Endothelial cell of umbilical vein (primary cell): Measurements from ENCODE around the gene OR8B12. TPM values are rescaled to one million over a fixed set of nuclear protein-coding genes. Genes with fewer than 3 reads are reported as not detected.

Source experiments
- BruUV-seq: library from RNA; stranded (reverse); fragments of 400-500 nt; replicated peaks from 2 replicates; lab custom pipeline; 2021; lab: Mats Ljungman, UMichigan
- CTCF ChIA-PET: fragments of 300-600, 350-600 bp; sonication (Branson Sonifier 250); formaldehyde crosslinking; loops from one replicate; lab custom pipeline; 2021; ENCODE audit warnings: antibody characterized with exemption, inconsistent platforms; lab: Charles Lee
- POLR2A ChIA-PET: fragments of 300-600, 350-600 bp; sonication (Branson Sonifier 250); formaldehyde crosslinking; loops from one replicate; lab custom pipeline; 2021; ENCODE audit warnings: antibody characterized with exemption, inconsistent platforms; lab: Charles Lee
- DNase-seq: peaks from one replicate; pipeline ENCODE4 v3.0.0-alpha.2; 2011; ENCODE audit warnings: low read depth, low spot score
- FAIRE-seq: peaks from 2 replicates; lab custom pipeline; 2011; peaks lifted over from hg19 to GRCh38; lab: Jason Lieb, UNC
- H2AFZ ChIP-seq: 2 replicates; pipeline ENCODE4 v1.6.0; 2012; ENCODE audit warnings: low read depth, low read length, control low read depth, inconsistent platforms
- H3K27ac ChIP-seq: 2 replicates; pipeline ENCODE4 v1.5.1; 2011; ENCODE audit warnings: low read depth, mild to moderate bottlenecking, control low read depth, low read length, moderate library complexity; ENCODE audit not compliant: insufficient read depth
- H3K27me3 ChIP-seq, 2 experiments: 2 replicates each; pipeline versions ENCODE4 v1.6.0 to v1.6.1; 2011; ENCODE audit warnings: low read length in 2 of 2, mixed read lengths in 1 of 2; ENCODE audit not compliant: control insufficient read depth in 2 of 2, insufficient read depth in 2 of 2
- H3K36me3 ChIP-seq, 2 experiments: 2 replicates in 1 of 2; 3 replicates in 1 of 2; pipeline ENCODE4 v1.5.1; 2011; ENCODE audit warnings: low read length in 2 of 2, mild to moderate bottlenecking in 1 of 2, moderate library complexity in 1 of 2; ENCODE audit not compliant: control insufficient read depth in 2 of 2, insufficient read depth in 2 of 2; ENCODE audit errors: extremely low read depth in 1 of 2
- H3K4me1 ChIP-seq: 3 replicates; pipeline ENCODE4 v1.5.1; 2011; ENCODE audit warnings: mild to moderate bottlenecking, low read length; ENCODE audit not compliant: control insufficient read depth, insufficient read depth; ENCODE audit errors: extremely low read depth
- H3K4me2 ChIP-seq: 2 replicates; pipeline ENCODE4 v1.6.1; 2011; ENCODE audit warnings: low read length, control low read depth, mixed read lengths; ENCODE audit not compliant: insufficient read depth
- H3K4me3 ChIP-seq, 3 experiments: fragments of 200-600 bp in 1 of 3; sonication (generic), shearing (Covaris generic) in 1 of 3; replicated peaks in 1 of 3; 2 replicates each; pipeline ENCODE4 v1.5.1; 2011 to 2016; ENCODE audit warnings: control low read depth in 3 of 3, low read length in 3 of 3, mild to moderate bottlenecking in 2 of 3, inconsistent platforms in 1 of 3, low read depth in 1 of 3, moderate library complexity in 1 of 3; ENCODE audit not compliant: insufficient read depth in 1 of 3
- H3K79me2 ChIP-seq: 2 replicates; pipeline ENCODE4 v1.6.0; 2012; ENCODE audit warnings: low read length, inconsistent platforms; ENCODE audit not compliant: control insufficient read depth, insufficient read depth
- H3K9ac ChIP-seq: replicated peaks from 2 replicates; pipeline ENCODE3; 2011; ENCODE audit warnings: low read length, control low read depth; ENCODE audit not compliant: insufficient read depth; ENCODE audit errors: extremely low read depth
- H3K9me1 ChIP-seq: replicated peaks from 3 replicates; pipeline ENCODE4 v1.6.0; 2011; ENCODE audit warnings: mild to moderate bottlenecking, low read length; ENCODE audit not compliant: control insufficient read depth, insufficient read depth; ENCODE audit errors: extremely low read depth
- H3K9me3 ChIP-seq: replicated peaks from 2 replicates; pipeline ENCODE4 v1.5.1; 2012; ENCODE audit warnings: low read length, inconsistent platforms; ENCODE audit not compliant: control insufficient read depth, insufficient read depth
- H4K20me1 ChIP-seq: replicated peaks from 2 replicates; pipeline ENCODE3; 2011; ENCODE audit warnings: mild to moderate bottlenecking, low read length; ENCODE audit not compliant: control insufficient read depth, insufficient read depth; ENCODE audit errors: extremely low read depth
- EZH2 ChIP-seq: IDR thresholded peaks from 2 replicates; pipeline ENCODE4 v1.6.1; 2012; ENCODE audit warnings: borderline replicate concordance, low read depth, mild to moderate bottlenecking, moderate library complexity, low read length, inconsistent platforms; ENCODE audit not compliant: severe bottlenecking
- FOS ChIP-seq: IDR thresholded peaks from 2 replicates; pipeline ENCODE4 v1.6.1; 2011; ENCODE audit warnings: mild to moderate bottlenecking, low read length, moderate library complexity, borderline replicate concordance; ENCODE audit not compliant: insufficient read depth
- GATA2 ChIP-seq: IDR thresholded peaks from 2 replicates; pipeline ENCODE4 v1.7.0; 2011; ENCODE audit warnings: low read depth, mild to moderate bottlenecking, moderate library complexity, mixed read lengths, low read length; ENCODE audit not compliant: insufficient read length, insufficient read depth
- JUN ChIP-seq: IDR thresholded peaks from 2 replicates; pipeline ENCODE4 v1.6.1; 2011; ENCODE audit warnings: borderline replicate concordance, low read depth; ENCODE audit not compliant: insufficient read length, insufficient read depth
- MYC ChIP-seq: IDR thresholded peaks from one replicate; pipeline ENCODE4 v1.6.1; 2011; ENCODE audit warnings: mild to moderate bottlenecking, low read depth, low read length
- POLR2A ChIP-seq: IDR thresholded peaks from 2 replicates; pipeline ENCODE4 v1.6.1; 2012; ENCODE audit warnings: low read depth, mild to moderate bottlenecking, control low read depth, low read length
- POLR2AphosphoS5 ChIP-seq: IDR thresholded peaks from 2 replicates; pipeline ENCODE4 v1.6.1; 2012; ENCODE audit warnings: low read depth, mild to moderate bottlenecking, control low read depth, low read length, moderate library complexity; ENCODE audit not compliant: insufficient read depth
- dilution Hi-C: fragments of 300-500 bp; cut with MboI; formaldehyde crosslinking; loops from one replicate; pipeline ENCODE4 v1.15.0; 2019; ENCODE audit warnings: low sequenced_read_pairs; ENCODE audit not compliant: extremely low pct_ligation_motif_present
- intact Hi-C: fragments of 100-400 bp; cut with micrococcal nuclease; formaldehyde crosslinking; loops from one replicate; pipeline ENCODE4 v1.10.0; 2022
- polyA plus RNA-seq, 4 experiments: library from polyadenylated mRNA; depleted of rRNA in 3 of 4; stranded (reverse) in 3 of 4; unstranded in 1 of 4; fragments of >200 nt; gene quantifications; 2 replicates each; pipeline versions ENCODE4 v1.2.1 to v1.2.3, GENCODE V29; 2011 to 2012; ENCODE audit warnings: missing spikeins in 1 of 4
- total RNA-seq: library from RNA; stranded (reverse); gene quantifications from 2 replicates; pipeline ENCODE4 v1.2.3, GENCODE V29; 2021
- TF ChIP-seq, protein P1 (sequence below): IDR thresholded peaks from 2 replicates; pipeline ENCODE4 v1.6.1; 2011; ENCODE audit not compliant: insufficient read depth, insufficient read length
- TF ChIP-seq, protein P2 (sequence below), 2 donors: IDR thresholded peaks; 1 replicate in 1 of 2; 2 replicates in 1 of 2; pipeline ENCODE4 v1.5.1; 2011; ENCODE audit warnings: low read length in 2 of 2, mild to moderate bottlenecking in 2 of 2, moderate library complexity in 2 of 2, control low read depth in 1 of 2, inconsistent platforms in 1 of 2, low read depth in 1 of 2; ENCODE audit not compliant: insufficient read depth in 1 of 2; ENCODE audit errors: extremely low read depth in 1 of 2

Gene OR8B12
- total and polyA plus RNA-seq, 2 donors (not counting 3 experiments of a cell fraction or from before 2014, with no cell fraction given): not detected

DNA sequence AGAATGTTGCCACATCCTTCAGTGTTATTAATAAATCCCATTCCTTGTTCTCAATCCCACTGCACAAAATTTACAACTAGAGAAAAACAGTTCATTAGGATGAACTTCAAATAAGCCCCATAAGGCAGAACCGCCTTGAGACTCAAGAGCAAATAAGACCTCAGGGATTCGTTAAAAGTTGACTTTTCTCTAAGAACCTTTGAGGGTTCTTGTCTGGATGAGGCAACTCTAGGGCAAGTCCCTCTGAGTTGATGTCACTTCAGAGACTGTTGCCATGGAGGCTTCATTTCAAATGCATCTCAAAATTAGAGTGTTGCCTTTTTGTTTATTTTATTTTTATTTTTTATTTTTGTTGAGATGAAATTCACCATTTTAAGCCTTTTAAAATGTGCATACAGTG is 48.0 kb upstream of the OR8B12 start:
- no peaks in the 10 kb centered on the region for H3K4me1 ChIP-seq
- no peaks in the 10 kb centered on the region for H3K36me3 ChIP-seq
- POLR2A ChIA-PET: no interaction called here
- no peak for FAIRE-seq
- H3K27ac ChIP-seq: no peak overlapping the region
- H3K9me3 ChIP-seq: no peaks in the 10 kb centered on the region
- no TSS peak for BruUV-seq
- no peaks in the 10 kb centered on the region for H3K79me2 ChIP-seq
- H3K9ac ChIP-seq: no peak overlapping the region
- no peaks in the 10 kb centered on the region for H3K9me1 ChIP-seq
- TF ChIP-seq JUN: no peak
- TF ChIP-seq GATA2: no peak
- TF ChIP-seq, protein P1, sequence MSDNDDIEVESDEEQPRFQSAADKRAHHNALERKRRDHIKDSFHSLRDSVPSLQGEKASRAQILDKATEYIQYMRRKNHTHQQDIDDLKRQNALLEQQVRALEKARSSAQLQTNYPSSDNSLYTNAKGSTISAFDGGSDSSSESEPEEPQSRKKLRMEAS: no peak
- no peak for TF ChIP-seq POLR2A
- TF ChIP-seq MYC: no peak
- no peak for TF ChIP-seq EZH2
- TF ChIP-seq, protein P2, sequence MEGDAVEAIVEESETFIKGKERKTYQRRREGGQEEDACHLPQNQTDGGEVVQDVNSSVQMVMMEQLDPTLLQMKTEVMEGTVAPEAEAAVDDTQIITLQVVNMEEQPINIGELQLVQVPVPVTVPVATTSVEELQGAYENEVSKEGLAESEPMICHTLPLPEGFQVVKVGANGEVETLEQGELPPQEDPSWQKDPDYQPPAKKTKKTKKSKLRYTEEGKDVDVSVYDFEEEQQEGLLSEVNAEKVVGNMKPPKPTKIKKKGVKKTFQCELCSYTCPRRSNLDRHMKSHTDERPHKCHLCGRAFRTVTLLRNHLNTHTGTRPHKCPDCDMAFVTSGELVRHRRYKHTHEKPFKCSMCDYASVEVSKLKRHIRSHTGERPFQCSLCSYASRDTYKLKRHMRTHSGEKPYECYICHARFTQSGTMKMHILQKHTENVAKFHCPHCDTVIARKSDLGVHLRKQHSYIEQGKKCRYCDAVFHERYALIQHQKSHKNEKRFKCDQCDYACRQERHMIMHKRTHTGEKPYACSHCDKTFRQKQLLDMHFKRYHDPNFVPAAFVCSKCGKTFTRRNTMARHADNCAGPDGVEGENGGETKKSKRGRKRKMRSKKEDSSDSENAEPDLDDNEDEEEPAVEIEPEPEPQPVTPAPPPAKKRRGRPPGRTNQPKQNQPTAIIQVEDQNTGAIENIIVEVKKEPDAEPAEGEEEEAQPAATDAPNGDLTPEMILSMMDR (IDR thresholded peaks at IDR 0.05; ENCODE audit: extremely low read depth in 1 of 2, insufficient read depth in 1 of 2, low read depth in 1 of 2, low read length in 2 of 2): no peak
- TF ChIP-seq POLR2AphosphoS5: no peak
- no peak for TF ChIP-seq FOS
- CTCF ChIA-PET: interaction anchor here (1.6 kb wide), 1 partner anchor 175 kb away, joined by 5 read pairs; no protein-coding TSS in a partner anchor
- H4K20me1 ChIP-seq: no peaks in the 10 kb centered on the region
- intact Hi-C loops: no loop called here
- dilution Hi-C loops: no loop called here
- DNase-seq: no peak
- H3K27me3 ChIP-seq: peaks cover 0 to 10% of the 10 kb centered on the region in 2 experiments
- H3K4me3 ChIP-seq: no peak overlapping the region
- H3K4me2 ChIP-seq: no peak overlapping the region
- H2AFZ ChIP-seq: no peak overlapping the region
